Heart left ventricle (tissue), 16 donors: ENCODE measurements around the gene SART1. TPM values are rescaled to one million over a fixed set of nuclear protein-coding genes. Genes with fewer than 3 reads are reported as not detected.

Experiments used
- ATAC-seq, 4 donors: fragments of 200-7000 bp; cut with Tn5 transposase; one replicate each; pipeline ENCODE4 v1.9.1; 2020 to 2022; ENCODE audit warnings: moderate library complexity in 4 of 4, mild to moderate bottlenecking in 3 of 4, moderate number of reproducible peaks in 1 of 4
- DNase-seq, 5 donors: peaks; one replicate each; pipeline ENCODE4 v3.0.0-alpha.2; 2020
- H3K27ac ChIP-seq, 12 donors: fragments of 200-600 bp; sonication (generic) in 4 of 12; one replicate each; pipeline versions ENCODE4 v1.5.0 to v1.8.0; 2016 to 2022; ENCODE audit warnings: mild to moderate bottlenecking in 2 of 12
- H3K27me3 ChIP-seq, 9 donors: fragments of 200-600 bp; sonication (generic) in 2 of 9; one replicate each; pipeline versions ENCODE4 v1.5.1 to v1.8.0; 2016 to 2022; ENCODE audit warnings: mild to moderate bottlenecking in 3 of 9
- H3K36me3 ChIP-seq, 9 donors: fragments of 200-600 bp; sonication (generic) in 2 of 9; one replicate each; pipeline versions ENCODE4 v1.5.0 to v1.8.0; 2018 to 2022; ENCODE audit warnings: mild to moderate bottlenecking in 2 of 9
- H3K4me1 ChIP-seq, 12 donors: fragments of 200-600 bp; sonication (generic) in 4 of 12; one replicate each; pipeline versions ENCODE4 v1.5.0 to v1.8.0; 2016 to 2022; ENCODE audit warnings: mild to moderate bottlenecking in 3 of 12
- H3K4me3 ChIP-seq, 12 donors: fragments of 200-600 bp; sonication (generic) in 4 of 12; one replicate each; pipeline versions ENCODE4 v1.5.0 to v1.8.0; 2017 to 2022; ENCODE audit warnings: mild to moderate bottlenecking in 9 of 12, moderate library complexity in 4 of 12
- H3K9me3 ChIP-seq, 12 donors: fragments of 200-600 bp; sonication (generic) in 4 of 12; one replicate each; pipeline versions ENCODE4 v1.5.0 to v1.8.0; 2016 to 2022; ENCODE audit warnings: mild to moderate bottlenecking in 1 of 12
- CTCF ChIP-seq, 12 donors: fragments of 200-600 bp; sonication (generic) in 4 of 12; IDR thresholded peaks; one replicate each; pipeline versions ENCODE4 v1.5.0 to v1.8.0; 2018 to 2022; ENCODE audit warnings: antibody characterized with exemption in 12 of 12, mild to moderate bottlenecking in 5 of 12
- POLR2A ChIP-seq, 2 donors: fragments of 450-650 bp; IDR thresholded peaks; one replicate each; pipeline ENCODE4 v1.6.1; 2017; ENCODE audit warnings: antibody characterized with exemption in 2 of 2, mild to moderate bottlenecking in 2 of 2, moderate library complexity in 2 of 2
- WGBS, 4 donors: extraction: QIAGEN DNeasy Blood & Tissue Kit in 2 of 4; methylation state at CpG; one replicate each; pipeline versions ENCODE4 v1.1.5 to v1.1.7; 2013 to 2018; 5-methylcytosine and 5-hydroxymethylcytosine counted together
- intact Hi-C, 10 donors: fragments of 100-400 bp; cut with DNase I; formaldehyde crosslinking; loops; one replicate each; pipeline versions ENCODE4 v1.11.1 to v1.14.2; 2022
- polyA plus RNA-seq, 2 donors: library from polyadenylated mRNA; stranded (reverse); fragments of 200-250 nt; gene quantifications; one replicate each; pipeline ENCODE4 v1.2.3, GENCODE V29; 2013
- total RNA-seq, 9 donors: library from RNA; depleted of rRNA in 2 of 9; stranded (reverse); fragments of >200 nt in 2 of 9; fragmentation: NEBNext Ultra II Directional in 3 of 9; extraction: Animal tissue kit (Norgen Biotek cat#: 25700) in 3 of 9; gene quantifications; one replicate each; pipeline versions ENCODE4 v1.1.0 to v1.2.4, GENCODE V29; 2016 to 2023
- donor health status: ischemic (EF 13 %, LVEDD 7.1; RV severe dilation, severe dysfunction).
- donor health status: healthy with polysubstance abuse.
- donor health status: DM: no; HTN: yes; CAD: no.
- donor health status: DM: no; HTN: no; CAD: no.
- donor health status: ischemic (EF 25% LVEDD 6.9; RV normal size, moderate dysfunction).
- donor health status: ischemic (EF 25% LVEDD 5.7; RV mildly dilated, moderate dysfunction).
- donor health status: healthy.
- donor health status: DM: yes; HTN: yes; CAD: no.
- donor health status: ischemic (EF 35%, LVEDD 5.7; RV mildly dilated, moderate dysfunction).
- donor health status: nonischemic (EF 11% LVEDD 7.7; RV severe dilation, severe dysfunction).
- donor health status: DM: yes; HTN: yes; CAD: no.
- donor health status: PGD.
- donor health status: ischemic (EF 29% LVEDD 5.4; RV normal size, mild dysfunction).
- donor health status: nonischemic (EF 23%, LVEDD 6.1; RV moderate dilation, normal function).

The SART1 gene
- total and polyA plus RNA-seq, 11 donors = 21.6 to 70.1 (median 31.5) TPM

DNA sequence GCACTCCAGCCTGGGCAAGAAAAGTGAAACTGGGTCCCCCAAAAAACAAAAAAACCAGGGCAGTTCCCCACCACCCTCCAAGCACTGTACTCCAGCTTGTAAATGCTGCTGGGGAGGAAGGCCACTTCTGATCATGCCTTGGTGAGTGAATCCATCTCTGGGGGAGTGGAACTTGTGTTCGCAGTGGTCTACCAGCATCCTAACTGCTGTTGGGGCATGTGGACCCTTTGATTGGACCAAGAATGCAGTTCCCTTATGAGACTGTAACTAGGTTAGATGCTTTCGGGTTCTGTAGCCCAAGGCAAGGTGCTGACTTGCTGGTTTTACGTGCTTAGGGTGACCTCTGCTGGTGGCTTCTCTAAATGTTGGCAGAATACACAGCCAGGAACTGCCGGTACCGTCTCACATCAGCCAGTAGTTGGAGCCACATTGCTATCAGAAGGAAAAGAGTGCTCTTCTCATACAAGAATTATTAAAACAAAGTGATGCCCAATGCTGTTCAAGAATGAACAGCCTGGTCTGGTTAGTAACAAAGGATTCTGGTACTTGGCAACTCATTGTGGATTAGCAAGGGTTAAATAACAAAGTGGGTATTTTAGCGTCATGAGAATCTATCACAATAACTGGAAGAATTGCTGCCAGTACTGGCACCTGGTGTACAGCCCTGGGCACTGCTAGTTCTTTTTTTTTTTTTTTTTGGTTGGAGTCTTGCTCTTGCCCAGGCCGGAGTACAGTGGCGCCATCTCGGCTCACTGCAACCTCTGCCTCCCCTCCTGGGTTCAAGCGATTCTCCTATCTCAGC is 27.5 kb downstream of the SART1 start:
- Histone ChIP-seq H3K9me3 (no peaks in the 10 kb centered on the region), H3K4me1 (peaks cover 0 to 6% (median 0%) of the 10 kb centered on the region in 12 donors), H3K4me3 (no peak overlapping the region), H3K27me3 (no peaks in the 10 kb centered on the region), H3K36me3 (no peaks in the 10 kb centered on the region), H3K27ac (peak overlapping the region in 1 of 12 donors; percentile 43)
- TF ChIP-seq POLR2A (IDR thresholded peaks at IDR 0.05) = no peak
- peak; percentile 85 to 98 (median 92) for TF ChIP-seq CTCF (IDR thresholded peaks at IDR 0.05)
- peak in 4 of 5 donors; percentile 86 to 89 (median 88) for DNase-seq
- 24 to 29% (median 24%) methylated on average over 10 of the region's 10 CpGs for WGBS, 4 donors
- peak; percentile 95 to 98 (median 98) for ATAC-seq
- intact Hi-C loops = loop anchor here (1.0 to 10.0 kb wide), 12 partner anchors 104 to 284 kb away; partner anchors contain the start of genes KAT5 (in 5 of the 10), AP5B1 (in 3 of the 10) and FIBP (in 2 of the 10)

GRCh38 chr11:65992056-65992455 is 30.5 kb downstream of the SART1 start:
- no peak overlapping the region for H3K4me3 ChIP-seq
- H3K36me3 ChIP-seq = peaks cover 0 to 17% (median 9%) of the 10 kb centered on the region in 9 donors
- no peak for DNase-seq
- 73 to 85% (median 79%) methylated on average over 5 of the region's 5 CpGs for WGBS, 4 donors
- no peaks in the 10 kb centered on the region for H3K9me3 ChIP-seq
- H3K27ac ChIP-seq = no peak overlapping the region
- H3K4me1 ChIP-seq = peaks cover 0 to 6% (median 0%) of the 10 kb centered on the region in 12 donors
- ATAC-seq = no peak
- TF ChIP-seq POLR2A (IDR thresholded peaks at IDR 0.05) = no peak
- H3K27me3 ChIP-seq = no peaks in the 10 kb centered on the region
- intact Hi-C loops = loop anchor here in 1 of 10 donors (10.0 kb wide), 1 partner anchor 447 kb away; no protein-coding TSS in a partner anchor

GRCh38 chr11:65997286-65997685 is 35.8 kb downstream of the SART1 start:
- H3K4me3 ChIP-seq = no peak overlapping the region
- no peaks in the 10 kb centered on the region for H3K9me3 ChIP-seq
- no peak for DNase-seq
- 68 to 81% (median 76%) methylated on average over 2 of the region's 2 CpGs for WGBS, 4 donors
- ATAC-seq = no peak
- H3K27ac ChIP-seq = no peak overlapping the region
- peaks cover 0 to 51% (median 42%) of the 10 kb centered on the region in 9 donors for H3K36me3 ChIP-seq
- peaks cover 0 to 17% (median 14%) of the 10 kb centered on the region in 12 donors for H3K4me1 ChIP-seq
- intact Hi-C loops = loop anchor here in 3 of 10 donors (5.0 to 10.0 kb wide), 3 partner anchors 35 to 452 kb away; partner anchors contain the start of gene SART1 (in 2 of the 3)
- TF ChIP-seq POLR2A (IDR thresholded peaks at IDR 0.05) = no peak
- no peak for TF ChIP-seq CTCF (IDR thresholded peaks at IDR 0.05)
- H3K27me3 ChIP-seq = no peaks in the 10 kb centered on the region

DNA sequence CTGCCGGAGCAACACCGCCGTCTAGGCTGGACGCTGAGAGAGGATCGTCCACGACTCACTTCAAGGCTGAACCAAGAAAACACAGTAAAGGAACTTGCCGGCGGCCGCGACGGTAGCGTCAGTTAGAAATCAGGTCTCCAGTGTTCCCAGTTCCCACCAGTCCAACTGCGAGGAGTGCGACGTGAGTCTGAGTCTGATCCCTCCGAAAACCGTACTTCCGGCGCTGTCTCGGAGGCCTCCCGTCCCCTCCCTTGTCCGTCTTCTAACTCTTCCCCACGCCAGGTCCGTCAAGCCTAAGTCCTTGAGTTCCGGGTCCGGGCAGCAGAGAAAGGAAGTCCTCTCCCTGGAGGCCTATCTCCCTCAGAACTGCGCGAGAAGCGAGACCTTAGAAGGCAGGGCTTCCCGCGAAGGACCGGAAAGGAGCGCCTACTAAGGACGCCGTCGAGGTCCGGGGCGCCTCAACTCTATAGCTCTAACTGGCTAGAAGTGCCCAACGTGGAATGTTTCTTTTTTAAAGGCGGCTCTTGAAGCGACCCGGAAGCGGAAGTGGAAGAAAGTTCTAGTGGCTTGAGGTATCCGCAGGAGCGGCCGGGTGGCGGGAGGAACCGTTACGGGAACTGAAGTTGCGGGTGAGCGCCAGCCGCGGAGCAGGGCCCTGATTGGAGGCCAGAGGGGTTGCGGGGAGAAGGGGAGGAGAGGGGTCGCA is 40.6 kb downstream of the SART1 start, which contains the start of the genes BANF1 and EIF1AD:
TSS of gene BANF1 (plus strand) at position 562 of the 706 bp plus-strand sequence. CDS start 748 bp downstream, outside the sequence.
TSS of gene EIF1AD (minus strand) at position 216 of the 706 bp plus-strand sequence. CDS start 1,768 bp downstream, outside the sequence.
- Histone ChIP-seq H3K4me1 (peaks cover 3 to 28% (median 24%) of the 10 kb centered on the region in 12 donors), H3K9me3 (no peaks in the 10 kb centered on the region), H3K4me3 (peak within 1 kb of the TSS; percentile 68 to 98 (median 82)), H3K36me3 (peaks cover 0 to 61% (median 53%) of the 10 kb centered on the region in 9 donors), H3K27ac (peak within 1 kb of the TSS; percentile 73 to 99 (median 94)), H3K27me3 (no peaks in the 10 kb centered on the region)
- DNase-seq = peak; percentile 93
- intact Hi-C loops = loop anchor here in 7 of 10 donors (1.0 to 5.0 kb wide), 3 partner anchors 40 to 115 kb away; partner anchors contain the start of genes SART1 (in 6 of the 7) and FIBP (in 2 of the 7)
- ATAC-seq = peak; percentile 87 to 95 (median 90)
- 0 to 1% (median 0%) methylated on average over 43 to 55 of the region's 55 CpGs for WGBS, 4 donors
- TF ChIP-seq POLR2A (IDR thresholded peaks at IDR 0.05) (peak in 1 of 2 donors; percentile 50), CTCF (IDR thresholded peaks at IDR 0.05) (peak in 1 of 12 donors; percentile 13)
